ENCODE results near the gene MYO15B. TPM values are rescaled to one million over a fixed set of nuclear protein-coding genes. Genes with fewer than 3 reads are reported as not detected.

Gene MYO15B
- total and polyA plus RNA-seq, 2 of the 13 experiments (the other 11 are each of a cell fraction or from before 2014, with no cell fraction given) = 2.8 to 8.1 TPM

- no peak for TF ChIP-seq KIAA2018 (CRISPR knock-in tag; IDR thresholded peaks at IDR 0.05; ENCODE audit: borderline replicate concordance)
- TF ChIP-seq MTF1 (CRISPR knock-in tag; IDR thresholded peaks at IDR 0.05) = no peak
- TF ChIP-seq SIN3A (IDR thresholded peaks at IDR 0.05; ENCODE audit: borderline replicate concordance, low read depth, low read length) = no peak
- TF ChIP-seq HNF1B (CRISPR knock-in tag; IDR thresholded peaks at IDR 0.05) = no peak
- no peak for TF ChIP-seq ZNF282 (IDR thresholded peaks at IDR 0.05; ENCODE audit: partially characterized antibody)
- no peak for TF ChIP-seq ZNF597 (CRISPR knock-in tag; IDR thresholded peaks at IDR 0.05)
- TF ChIP-seq CEBPB (IDR thresholded peaks at IDR 0.05; ENCODE audit: borderline replicate concordance, low read depth, low read length) = peak; percentile 12; the same call in 1 of the 2 replicates
- 0 out of 2 replicates have a peak, but pooled peaks have one; percentile 49 for TF ChIP-seq ZNF205 (CRISPR knock-in tag; IDR thresholded peaks at IDR 0.05)
- no peak for TF ChIP-seq NAIF1 (CRISPR knock-in tag; IDR thresholded peaks at IDR 0.05; ENCODE audit: borderline replicate concordance)
- TF ChIP-seq ZKSCAN5 (CRISPR knock-in tag; IDR thresholded peaks at IDR 0.05) = no peak
- TF ChIP-seq ZFYVE20 (CRISPR knock-in tag; IDR thresholded peaks at IDR 0.05; ENCODE audit: borderline replicate concordance, low read depth) = no peak
- TF ChIP-seq ZNF674 (CRISPR knock-in tag; IDR thresholded peaks at IDR 0.05; ENCODE audit: low read depth) = no peak
- TF ChIP-seq JUNB (CRISPR knock-in tag; IDR thresholded peaks at IDR 0.05; ENCODE audit: borderline replicate concordance) = no peak
- no peak for TF ChIP-seq ZFP91 (CRISPR knock-in tag; IDR thresholded peaks at IDR 0.05; ENCODE audit: borderline replicate concordance)
- TF ChIP-seq ZNF329 (CRISPR knock-in tag; IDR thresholded peaks at IDR 0.05; ENCODE audit: low read depth) = no peak
- TF ChIP-seq ZBTB8A (CRISPR knock-in tag; IDR thresholded peaks at IDR 0.05; ENCODE audit: borderline replicate concordance, low read depth) = no peak
Observed at GRCh38 chr17:75576661-75577060, 10.9 kb upstream of the MYO15B start (continued).

Data from HepG2 (cell line).